GM23338 (cell line): ENCODE data around the gene CRABP1. TPM values are rescaled to one million over a fixed set of nuclear protein-coding genes. Genes with fewer than 3 reads are reported as not detected.
A peak's percentile ranks its signal among the peaks of the same experiment; 100 is the strongest.

ENCODE experiments used
- ATAC-seq: fragments of 200-7000 bp; cut with Tn5 transposase; 3 replicates; pipeline ENCODE4 v1.9.1; 2020
- DNase-seq: peaks from one replicate; pipeline ENCODE4 v3.0.0-alpha.2; 2015; ENCODE audit warnings: low spot score
- H2AFZ ChIP-seq: fragments of 200-600 bp; sonication (generic); 2 replicates; pipeline ENCODE4 v1.8.0; 2016; ENCODE audit warnings: antibody characterized with exemption, mild to moderate bottlenecking, moderate library complexity
- H3F3A ChIP-seq: fragments of 200-600 bp; sonication (generic); replicated peaks from 2 replicates; pipeline ENCODE4 v1.8.0; 2017; ENCODE audit warnings: antibody characterized with exemption, mixed run types, low read depth
- H3K27ac ChIP-seq: fragments of 200-600 bp; sonication (generic); 2 replicates; pipeline ENCODE4 v1.6.1; 2016; ENCODE audit warnings: low read depth
- H3K27me3 ChIP-seq: fragments of 200-600 bp; sonication (generic); 2 replicates; pipeline ENCODE4 v1.8.0; 2016; ENCODE audit warnings: mild to moderate bottlenecking, mixed run types, moderate library complexity; ENCODE audit not compliant: insufficient read depth
- H3K36me3 ChIP-seq: fragments of 200-600 bp; sonication (generic); 2 replicates; pipeline ENCODE4 v1.8.0; 2016; ENCODE audit warnings: mild to moderate bottlenecking; ENCODE audit not compliant: insufficient read depth
- H3K4me1 ChIP-seq: fragments of 200-600 bp; sonication (generic); 2 replicates; pipeline ENCODE4 v1.8.0; 2016; ENCODE audit warnings: mild to moderate bottlenecking, moderate library complexity; ENCODE audit not compliant: insufficient read depth
- H3K4me2 ChIP-seq: fragments of 200-600 bp; sonication (generic); 2 replicates; pipeline ENCODE4 v1.7.1; 2017; ENCODE audit warnings: mixed run types
- H3K4me3 ChIP-seq: fragments of 200-600 bp; sonication (generic); 2 replicates; pipeline ENCODE4 v1.6.1; 2016; ENCODE audit warnings: mixed run types
- H3K79me2 ChIP-seq: fragments of 200-600 bp; sonication (generic); replicated peaks from 2 replicates; pipeline ENCODE4 v1.8.0; 2017; ENCODE audit warnings: mild to moderate bottlenecking; ENCODE audit not compliant: insufficient read depth
- H3K9me2 ChIP-seq: fragments of 200-600 bp; sonication (generic); 2 replicates; pipeline ENCODE4 v1.8.0; 2017; ENCODE audit not compliant: insufficient read depth
- H4K20me1 ChIP-seq: fragments of 200-600 bp; sonication (generic); replicated peaks from 2 replicates; pipeline ENCODE4 v1.8.0; 2017; ENCODE audit warnings: mild to moderate bottlenecking; ENCODE audit not compliant: insufficient read depth
- H3K27ac Mint-ChIP-seq: 2 replicates; pipeline ENCODE4 v1.8.0; 2020; ENCODE audit warnings: inconsistent platforms, mild to moderate bottlenecking, moderate library complexity, mixed read lengths
- H3K27me3 Mint-ChIP-seq: 3 replicates; pipeline ENCODE4 v1.8.0; 2022; ENCODE audit warnings: low read depth, mild to moderate bottlenecking, moderate library complexity, mixed read lengths, inconsistent platforms; ENCODE audit not compliant: insufficient read depth, poor library complexity
- H3K36me3 Mint-ChIP-seq: 3 replicates; pipeline ENCODE4 v1.8.0; 2021; ENCODE audit warnings: low read depth, mild to moderate bottlenecking, inconsistent platforms, moderate library complexity, mixed read lengths
- H3K4me1 Mint-ChIP-seq: 3 replicates; pipeline ENCODE4 v1.8.0; 2020; ENCODE audit warnings: mild to moderate bottlenecking, inconsistent platforms, mixed read lengths
- H3K4me3 Mint-ChIP-seq: 3 replicates; pipeline ENCODE4 v1.8.0; 2021; ENCODE audit warnings: moderate library complexity, mild to moderate bottlenecking, inconsistent platforms, mixed read lengths
- H3K9me3 Mint-ChIP-seq: 3 replicates; pipeline ENCODE4 v1.8.0; 2020; ENCODE audit warnings: moderate library complexity, mild to moderate bottlenecking, inconsistent platforms, mixed read lengths
- CREB1 ChIP-seq: fragments of 250-450 bp; sonication (Bioruptor Pico); IDR thresholded peaks from 2 replicates; pipeline ENCODE4 v1.5.0; 2020; ENCODE audit warnings: low read depth, mild to moderate bottlenecking, moderate library complexity
- CTCF ChIP-seq, 2 experiments: fragments of 200-600 bp in 1 of 2; sonication (generic) in 1 of 2; conservative IDR thresholded peaks; 2 replicates each; pipeline versions ENCODE4 v1.5.1 to v1.6.1; 2016 to 2017; ENCODE audit warnings: antibody characterized with exemption in 2 of 2, low read depth in 2 of 2, mild to moderate bottlenecking in 2 of 2, moderate library complexity in 1 of 2
- EZH2 ChIP-seq: fragments of 200-600 bp; sonication (generic); IDR thresholded peaks from one replicate; pipeline ENCODE4 v1.8.0; 2017; ENCODE audit warnings: antibody characterized with exemption, mild to moderate bottlenecking, low read depth; ENCODE audit not compliant: unreplicated experiment
- EZH2phosphoT487 ChIP-seq: fragments of 200-600 bp; sonication (generic); IDR thresholded peaks from one replicate; pipeline ENCODE4 v1.8.1; 2018; ENCODE audit warnings: antibody characterized with exemption; ENCODE audit not compliant: unreplicated experiment
- JUNB ChIP-seq: IDR thresholded peaks from one replicate; pipeline ENCODE4 v1.6.1; 2016; ENCODE audit warnings: antibody characterized with exemption; ENCODE audit not compliant: unreplicated experiment
- NANOG ChIP-seq: IDR thresholded peaks from 2 replicates; pipeline ENCODE4 v1.6.1; 2016; ENCODE audit warnings: antibody characterized with exemption, borderline replicate concordance
- POLR2AphosphoS5 ChIP-seq: IDR thresholded peaks from 2 replicates; pipeline ENCODE4 v1.6.1; 2016; ENCODE audit warnings: antibody characterized with exemption, low read depth
- STAT1 ChIP-seq: IDR thresholded peaks from one replicate; pipeline ENCODE4 v1.6.1; 2016; ENCODE audit warnings: antibody characterized with exemption; ENCODE audit not compliant: unreplicated experiment
- ZNF114 ChIP-seq: fragments of 250-450 bp; sonication (Bioruptor Pico); IDR thresholded peaks from 2 replicates; pipeline ENCODE4 v1.5.0; 2020; ENCODE audit warnings: mild to moderate bottlenecking, moderate library complexity
- ZNF331 ChIP-seq: fragments of 250-450 bp; sonication (Bioruptor Pico); IDR thresholded peaks from 2 replicates; pipeline ENCODE4 v1.5.0; 2020; ENCODE audit warnings: low read depth, mild to moderate bottlenecking, moderate library complexity
- ZNF462 ChIP-seq: fragments of 250-450 bp; sonication (Bioruptor Pico); IDR thresholded peaks from 2 replicates; pipeline ENCODE4 v1.5.0; 2020; ENCODE audit warnings: mild to moderate bottlenecking, moderate library complexity
- polyA plus RNA-seq: library from polyadenylated mRNA; unstranded; fragments of >200 nt; fragmentation: Nextera tagmentation; extraction: Ambion mirVana; gene quantifications from 2 replicates; pipeline ENCODE4 v1.2.1, GENCODE V29; 2016
- total RNA-seq: library from RNA; depleted of rRNA; stranded (reverse); fragments of >200 nt; shearing (Covaris generic); gene quantifications from 2 replicates; pipeline ENCODE4 v1.2.3, GENCODE V29; 2014
- TF ChIP-seq, protein P1 (sequence below): IDR thresholded peaks from 2 replicates; pipeline ENCODE4 v1.6.1; 2016; ENCODE audit warnings: antibody characterized with exemption
- TF ChIP-seq, protein P2 (sequence below): IDR thresholded peaks from one replicate; pipeline ENCODE4 v1.6.1; 2018; ENCODE audit warnings: antibody characterized with exemption; ENCODE audit not compliant: unreplicated experiment

Gene CRABP1
- total and polyA plus RNA-seq, 2 experiments from 2014 or later = 156 to 522 TPM

DNA sequence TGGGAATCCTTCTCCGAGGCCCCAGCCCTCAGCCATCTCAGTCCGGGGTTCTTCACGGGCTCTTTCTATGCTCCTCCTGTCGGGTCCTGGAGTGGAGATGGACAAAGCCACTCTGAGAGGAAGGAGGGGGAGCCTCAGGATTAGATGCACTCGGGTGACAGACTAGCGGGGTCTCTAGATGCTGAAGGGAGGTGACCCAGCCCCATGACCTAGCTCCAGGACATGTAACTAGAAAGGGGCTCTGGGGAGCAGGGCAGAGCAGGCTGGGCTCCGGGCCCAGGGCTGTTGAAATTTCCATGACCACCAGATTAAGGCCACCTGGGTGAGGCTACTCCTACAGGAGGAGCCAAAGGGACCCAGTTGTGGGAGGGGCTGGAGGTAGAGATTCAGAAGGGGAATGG, 26.0 kb upstream of the CRABP1 start:
- no peaks in the 10 kb centered on the region for H3K79me2 ChIP-seq
- H3K36me3 ChIP-seq = no peaks in the 10 kb centered on the region
- H3F3A ChIP-seq = peaks cover 11% of the 10 kb centered on the region; the same call in 1 of the 2 replicates
- no peak for TF ChIP-seq ZNF331 (CRISPR knock-in tag)
- TF ChIP-seq ZNF114 (CRISPR knock-in tag) = no peak
- TF ChIP-seq CREB1 (CRISPR knock-in tag) = no peak
- TF ChIP-seq STAT1 = no peak
- TF ChIP-seq, protein P1, sequence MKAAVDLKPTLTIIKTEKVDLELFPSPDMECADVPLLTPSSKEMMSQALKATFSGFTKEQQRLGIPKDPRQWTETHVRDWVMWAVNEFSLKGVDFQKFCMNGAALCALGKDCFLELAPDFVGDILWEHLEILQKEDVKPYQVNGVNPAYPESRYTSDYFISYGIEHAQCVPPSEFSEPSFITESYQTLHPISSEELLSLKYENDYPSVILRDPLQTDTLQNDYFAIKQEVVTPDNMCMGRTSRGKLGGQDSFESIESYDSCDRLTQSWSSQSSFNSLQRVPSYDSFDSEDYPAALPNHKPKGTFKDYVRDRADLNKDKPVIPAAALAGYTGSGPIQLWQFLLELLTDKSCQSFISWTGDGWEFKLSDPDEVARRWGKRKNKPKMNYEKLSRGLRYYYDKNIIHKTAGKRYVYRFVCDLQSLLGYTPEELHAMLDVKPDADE = no peak
- TF ChIP-seq POLR2AphosphoS5 = no peak
- no peak for TF ChIP-seq EZH2phosphoT487
- TF ChIP-seq ZNF462 (CRISPR knock-in tag) = no peak
- no peak for TF ChIP-seq EZH2
- TF ChIP-seq, protein P2, sequence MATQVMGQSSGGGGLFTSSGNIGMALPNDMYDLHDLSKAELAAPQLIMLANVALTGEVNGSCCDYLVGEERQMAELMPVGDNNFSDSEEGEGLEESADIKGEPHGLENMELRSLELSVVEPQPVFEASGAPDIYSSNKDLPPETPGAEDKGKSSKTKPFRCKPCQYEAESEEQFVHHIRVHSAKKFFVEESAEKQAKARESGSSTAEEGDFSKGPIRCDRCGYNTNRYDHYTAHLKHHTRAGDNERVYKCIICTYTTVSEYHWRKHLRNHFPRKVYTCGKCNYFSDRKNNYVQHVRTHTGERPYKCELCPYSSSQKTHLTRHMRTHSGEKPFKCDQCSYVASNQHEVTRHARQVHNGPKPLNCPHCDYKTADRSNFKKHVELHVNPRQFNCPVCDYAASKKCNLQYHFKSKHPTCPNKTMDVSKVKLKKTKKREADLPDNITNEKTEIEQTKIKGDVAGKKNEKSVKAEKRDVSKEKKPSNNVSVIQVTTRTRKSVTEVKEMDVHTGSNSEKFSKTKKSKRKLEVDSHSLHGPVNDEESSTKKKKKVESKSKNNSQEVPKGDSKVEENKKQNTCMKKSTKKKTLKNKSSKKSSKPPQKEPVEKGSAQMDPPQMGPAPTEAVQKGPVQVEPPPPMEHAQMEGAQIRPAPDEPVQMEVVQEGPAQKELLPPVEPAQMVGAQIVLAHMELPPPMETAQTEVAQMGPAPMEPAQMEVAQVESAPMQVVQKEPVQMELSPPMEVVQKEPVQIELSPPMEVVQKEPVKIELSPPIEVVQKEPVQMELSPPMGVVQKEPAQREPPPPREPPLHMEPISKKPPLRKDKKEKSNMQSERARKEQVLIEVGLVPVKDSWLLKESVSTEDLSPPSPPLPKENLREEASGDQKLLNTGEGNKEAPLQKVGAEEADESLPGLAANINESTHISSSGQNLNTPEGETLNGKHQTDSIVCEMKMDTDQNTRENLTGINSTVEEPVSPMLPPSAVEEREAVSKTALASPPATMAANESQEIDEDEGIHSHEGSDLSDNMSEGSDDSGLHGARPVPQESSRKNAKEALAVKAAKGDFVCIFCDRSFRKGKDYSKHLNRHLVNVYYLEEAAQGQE = no peak
- no peak for TF ChIP-seq JUNB
- no peak for TF ChIP-seq CTCF (conservative IDR thresholded peaks at IDR 0.05; ENCODE audit: low read depth in 2 of 2)
- no peak for TF ChIP-seq NANOG
- peaks cover 15% of the 10 kb centered on the region for H3K4me1 ChIP-seq
- ATAC-seq (no peak), DNase-seq (no peak)
- no peaks in the 10 kb centered on the region for H3K9me2 ChIP-seq
- H3K4me3 ChIP-seq = no peak overlapping the region
- peak overlapping the region; percentile 69; the same call in 1 of the 2 replicates for H2AFZ ChIP-seq
- Mint-ChIP-seq H3K27ac (no peak overlapping the region), H3K27me3 (peaks cover 14% of the 10 kb centered on the region), H3K4me3 (no peak overlapping the region), H3K4me1 (peaks cover 33% of the 10 kb centered on the region), H3K36me3 (no peaks in the 10 kb centered on the region), H3K9me3 (no peaks in the 10 kb centered on the region; the same call in 2 of the 3 replicates)
- no peak overlapping the region for H3K27ac ChIP-seq
- H3K4me2 ChIP-seq = no peak overlapping the region
- no peaks in the 10 kb centered on the region for H4K20me1 ChIP-seq
- no peaks in the 10 kb centered on the region for H3K27me3 ChIP-seq
